SK-N-SH (cell line): ENCODE results near the gene LIMS2. TPM values are rescaled to one million over a fixed set of nuclear protein-coding genes. Genes with fewer than 3 reads are reported as not detected.

Experiments used
- CTCF ChIA-PET: fragments of 300-600, 350-600 bp; formaldehyde crosslinking; extraction: SDS; loops from one replicate; lab custom pipeline; 2021; lab: Yijun Ruan, JAX
- POLR2A ChIA-PET: fragments of 350-600 bp; sonication (Branson Sonifier 250); formaldehyde crosslinking; extraction: SDS; loops from one replicate; lab custom pipeline; 2020; ENCODE audit warnings: antibody characterized with exemption, inconsistent platforms; lab: Yijun Ruan, JAX
- DNase-seq: peaks from one replicate; pipeline ENCODE4 v3.0.0; 2012
- H2AFZ ChIP-seq: fragments of 200-600 bp; sonication (generic); 2 replicates; pipeline ENCODE4 v1.8.1; 2016; ENCODE audit warnings: antibody characterized with exemption, mild to moderate bottlenecking, low read depth
- H3F3A ChIP-seq: fragments of 200-600 bp; sonication (generic); replicated peaks from 2 replicates; pipeline ENCODE3; 2016; ENCODE audit warnings: antibody characterized with exemption, mild to moderate bottlenecking; ENCODE audit not compliant: insufficient read depth
- H3K27ac ChIP-seq, 2 experiments: fragments of 200-500 bp in 1 of 2; fragments of 200-600 bp in 1 of 2; sonication (Bioruptor generic) in 1 of 2; sonication (generic), shearing (Covaris generic) in 1 of 2; 2 replicates each; pipeline versions ENCODE4 v1.5.1 to v1.6.1; 2014 to 2016; ENCODE audit warnings: low read depth in 2 of 2, inconsistent platforms in 1 of 2, low read length in 1 of 2, mild to moderate bottlenecking in 1 of 2, mixed read lengths in 1 of 2
- H3K27me3 ChIP-seq: fragments of 200-600 bp; sonication (generic), shearing (Covaris generic); 2 replicates; pipeline ENCODE4 v1.6.1; 2016; ENCODE audit warnings: mixed run types; ENCODE audit not compliant: insufficient read depth
- H3K36me3 ChIP-seq, 2 experiments: fragments of 200-500 bp in 1 of 2; fragments of 200-600 bp in 1 of 2; sonication (Bioruptor generic) in 1 of 2; sonication (generic) in 1 of 2; replicated peaks in 1 of 2; 2 replicates each; pipeline versions ENCODE3 to v1.5.1; 2014 to 2016; ENCODE audit warnings: low read length in 1 of 2, mild to moderate bottlenecking in 1 of 2; ENCODE audit not compliant: insufficient read depth in 2 of 2, control insufficient read depth in 1 of 2
- H3K4me1 ChIP-seq, 2 experiments: fragments of 200-500 bp in 1 of 2; fragments of 200-600 bp in 1 of 2; sonication (Bioruptor generic) in 1 of 2; sonication (generic), shearing (Covaris generic) in 1 of 2; 2 replicates each; pipeline versions ENCODE4 v1.5.1 to v1.6.1; 2014 to 2016; ENCODE audit warnings: low read depth in 1 of 2, low read length in 1 of 2, mixed run types in 1 of 2; ENCODE audit not compliant: insufficient read depth in 2 of 2, control insufficient read depth in 1 of 2
- H3K4me2 ChIP-seq: fragments of 200-600 bp; sonication (generic), shearing (Covaris generic); 2 replicates; pipeline ENCODE4 v1.6.1; 2017; ENCODE audit warnings: mixed run types
- H3K4me3 ChIP-seq, 2 experiments: fragments of 200-500 bp in 1 of 2; fragments of 200-600 bp in 1 of 2; sonication (Bioruptor generic) in 1 of 2; sonication (generic), shearing (Covaris generic) in 1 of 2; 2 replicates each; pipeline versions ENCODE4 v1.5.1 to v1.8.1; 2014 to 2016; ENCODE audit warnings: low read depth in 2 of 2, inconsistent platforms in 1 of 2, low read length in 1 of 2, mild to moderate bottlenecking in 1 of 2, mixed read lengths in 1 of 2, moderate library complexity in 1 of 2
- H3K79me2 ChIP-seq: fragments of 200-600 bp; sonication (generic); 2 replicates; pipeline ENCODE4 v1.8.1; 2017; ENCODE audit warnings: mild to moderate bottlenecking; ENCODE audit not compliant: insufficient read depth
- H3K9ac ChIP-seq: fragments of 200-600 bp; sonication (generic); 2 replicates; pipeline ENCODE4 v1.6.1; 2017; ENCODE audit warnings: mixed run types
- H3K9me2 ChIP-seq: fragments of 200-600 bp; sonication (generic); 2 replicates; pipeline ENCODE4 v1.6.1; 2017; ENCODE audit warnings: mixed run types
- H3K9me3 ChIP-seq: fragments of 200-600 bp; sonication (generic); 2 replicates; pipeline ENCODE4 v1.6.1; 2017; ENCODE audit warnings: mixed run types, mild to moderate bottlenecking, moderate library complexity
- H4K20me1 ChIP-seq: fragments of 200-600 bp; sonication (generic); 2 replicates; pipeline ENCODE4 v1.6.1; 2017; ENCODE audit warnings: mild to moderate bottlenecking, mixed run types; ENCODE audit not compliant: insufficient read depth
- EP300 ChIP-seq, 2 experiments: IDR thresholded peaks; 2 replicates each; pipeline versions ENCODE4 v1.4.0 to v1.6.1; 2012; ENCODE audit warnings: borderline replicate concordance in 1 of 2, low read depth in 1 of 2, low read length in 1 of 2
- EZH2phosphoT487 ChIP-seq: fragments of 200-600 bp; sonication (generic); IDR thresholded peaks from 2 replicates; pipeline ENCODE4 v1.6.1; 2017; ENCODE audit warnings: low read depth, mixed run types, mild to moderate bottlenecking, antibody characterized with exemption, moderate library complexity, borderline replicate concordance
- FOXJ3 ChIP-seq: sonication (generic); formaldehyde crosslinking; IDR thresholded peaks from 2 replicates; pipeline ENCODE4 v1.5.1; 2020; ENCODE audit warnings: mild to moderate bottlenecking, missing genetic modification reagents
- FOXM1 ChIP-seq: IDR thresholded peaks from 2 replicates; pipeline ENCODE4 v1.4.0; 2012; ENCODE audit warnings: low read depth, mild to moderate bottlenecking
- GABPA ChIP-seq: IDR thresholded peaks from 2 replicates; pipeline ENCODE4 v1.4.0; 2012; ENCODE audit warnings: low read depth, mild to moderate bottlenecking
- MXI1 ChIP-seq: IDR thresholded peaks from 2 replicates; pipeline ENCODE4 v1.6.1; 2012; ENCODE audit warnings: mild to moderate bottlenecking, low read depth, low read length, improper control_type of control experiment
- RAD21 ChIP-seq: IDR thresholded peaks from 2 replicates; pipeline ENCODE4 v1.6.1; 2012; ENCODE audit warnings: mild to moderate bottlenecking, low read length
- RCOR1 ChIP-seq: fragments of 150-350 bp; IDR thresholded peaks from 2 replicates; pipeline ENCODE4 v1.6.1; 2017; ENCODE audit warnings: antibody characterized with exemption, low read length
- RFX5 ChIP-seq: IDR thresholded peaks from 2 replicates; pipeline ENCODE4 v1.6.1; 2012; ENCODE audit warnings: mild to moderate bottlenecking, improper control_type of control experiment, low read length
- RXRA ChIP-seq: IDR thresholded peaks from 2 replicates; pipeline ENCODE4 v1.4.0; 2012; ENCODE audit warnings: low read depth, mild to moderate bottlenecking, borderline replicate concordance
- SIN3A ChIP-seq: IDR thresholded peaks from 2 replicates; pipeline ENCODE4 v1.6.1; 2012; ENCODE audit warnings: low read depth, mild to moderate bottlenecking, low read length, moderate library complexity, borderline replicate concordance
- TAF1 ChIP-seq: IDR thresholded peaks from 2 replicates; pipeline ENCODE4 v1.6.1; 2012; ENCODE audit warnings: low read depth, mild to moderate bottlenecking, low read length, moderate library complexity, borderline replicate concordance
- TCF12 ChIP-seq: IDR thresholded peaks from 2 replicates; pipeline ENCODE4 v1.4.0; 2012
- TEAD4 ChIP-seq: IDR thresholded peaks from 2 replicates; pipeline ENCODE4 v1.4.0; 2012; ENCODE audit warnings: mild to moderate bottlenecking, borderline replicate concordance; ENCODE audit not compliant: insufficient read depth
- YY1 ChIP-seq: IDR thresholded peaks from 2 replicates; pipeline ENCODE4 v1.4.0; 2012; ENCODE audit warnings: low read depth, mild to moderate bottlenecking
- WGBS: methylation state at CpG from one replicate; pipeline ENCODE4 v1.1.6; 2017; ENCODE audit warnings: low lambda C conversion rate; 5-methylcytosine and 5-hydroxymethylcytosine counted together
- polyA plus RNA-seq, 3 experiments: library from polyadenylated mRNA; depleted of rRNA; stranded (reverse); fragments of >200 nt; gene quantifications; 2 replicates each; pipeline ENCODE4 v1.2.3, GENCODE V29; 2012
- TF ChIP-seq, protein P1 (sequence below): IDR thresholded peaks from 2 replicates; pipeline ENCODE4; 2012
- TF ChIP-seq, protein P2 (sequence below): fragments of 200-600 bp; sonication (generic); IDR thresholded peaks from 2 replicates; pipeline ENCODE4 v1.6.1; 2017; ENCODE audit warnings: antibody characterized with exemption, mild to moderate bottlenecking, moderate library complexity
- TF ChIP-seq, protein P3 (sequence below): IDR thresholded peaks from 2 replicates; pipeline ENCODE4 v1.4.0; 2012; ENCODE audit warnings: low read depth, borderline replicate concordance
- TF ChIP-seq, protein P4 (sequence below): IDR thresholded peaks from 2 replicates; pipeline ENCODE4 v1.4.0; 2012; ENCODE audit warnings: low read depth, borderline replicate concordance
- TF ChIP-seq, protein P5 (sequence below): IDR thresholded peaks from 2 replicates; pipeline ENCODE4 v1.6.1; 2012; ENCODE audit warnings: mild to moderate bottlenecking, low read depth, low read length, moderate library complexity

Gene LIMS2
- polyA plus RNA-seq, 1 of the 3 experiments (the other 2 are of a cell fraction) = 2.7 TPM

DNA sequence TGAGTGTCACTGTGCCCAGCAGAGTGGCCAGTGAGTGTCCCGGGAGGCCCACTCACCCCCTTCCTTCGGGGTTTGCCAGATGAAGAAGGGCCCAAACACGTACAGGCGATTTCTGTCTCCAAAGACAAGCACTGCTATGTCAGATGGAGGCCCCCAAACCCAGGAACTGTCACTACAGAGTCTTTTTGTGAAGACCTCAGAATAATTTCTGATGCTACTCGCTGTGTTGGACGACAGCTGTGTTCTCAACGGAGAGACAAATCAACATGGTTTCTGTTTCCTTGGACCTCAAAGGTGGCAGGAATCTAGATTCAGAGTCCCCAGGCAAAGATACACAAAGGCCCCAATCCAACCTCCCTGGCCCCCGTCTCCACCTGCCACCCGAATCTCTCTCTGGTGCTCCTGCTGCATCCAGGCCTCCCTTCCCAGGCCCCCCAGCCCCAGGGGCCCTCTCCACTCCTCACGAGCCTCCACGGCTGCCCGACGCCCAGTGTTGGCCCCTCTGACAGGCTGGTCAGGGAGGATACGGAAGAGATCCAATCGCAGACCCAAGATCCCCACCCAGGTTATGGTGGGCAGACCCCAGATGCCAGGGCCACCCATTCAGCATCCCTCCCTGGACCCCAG, 31.8 kb downstream of the LIMS2 start:
- no peaks in the 10 kb centered on the region for H3K79me2 ChIP-seq
- ChIA-PET CTCF (interaction anchor here (0.9 to 1.3 kb wide), 3 partner anchors 9 to 52 kb away, joined by 3 to 6 read pairs (median 3); no protein-coding TSS in a partner anchor), POLR2A (no interaction called here)
- H3K4me1 ChIP-seq = peaks cover 0 to 29% of the 10 kb centered on the region in 2 experiments; a peak in 1 of 4 replicates
- H3K9me2 ChIP-seq = no peaks in the 10 kb centered on the region
- H2AFZ ChIP-seq = no peak overlapping the region
- H4K20me1 ChIP-seq = no peaks in the 10 kb centered on the region
- TF ChIP-seq EZH2phosphoT487 (no peak), RXRA (no peak), EP300 (IDR thresholded peaks at IDR 0.05; ENCODE audit: borderline replicate concordance in 1 of 2, low read depth in 1 of 2, low read length in 1 of 2) (no peak), TCF12 (no peak), RFX5 (no peak), RAD21 (no peak), RCOR1 (no peak), MXI1 (no peak), YY1 (no peak), TEAD4 (no peak), SIN3A (no peak), FOXM1 (no peak), FOXJ3 (CRISPR knock-in tag) (no peak), GABPA (no peak), TAF1 (no peak)
- TF ChIP-seq, protein P1, sequence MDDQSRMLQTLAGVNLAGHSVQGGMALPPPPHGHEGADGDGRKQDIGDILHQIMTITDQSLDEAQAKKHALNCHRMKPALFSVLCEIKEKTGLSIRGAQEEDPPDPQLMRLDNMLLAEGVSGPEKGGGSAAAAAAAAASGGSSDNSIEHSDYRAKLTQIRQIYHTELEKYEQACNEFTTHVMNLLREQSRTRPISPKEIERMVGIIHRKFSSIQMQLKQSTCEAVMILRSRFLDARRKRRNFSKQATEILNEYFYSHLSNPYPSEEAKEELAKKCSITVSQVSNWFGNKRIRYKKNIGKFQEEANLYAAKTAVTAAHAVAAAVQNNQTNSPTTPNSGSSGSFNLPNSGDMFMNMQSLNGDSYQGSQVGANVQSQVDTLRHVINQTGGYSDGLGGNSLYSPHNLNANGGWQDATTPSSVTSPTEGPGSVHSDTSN = no peak
- TF ChIP-seq, protein P2, sequence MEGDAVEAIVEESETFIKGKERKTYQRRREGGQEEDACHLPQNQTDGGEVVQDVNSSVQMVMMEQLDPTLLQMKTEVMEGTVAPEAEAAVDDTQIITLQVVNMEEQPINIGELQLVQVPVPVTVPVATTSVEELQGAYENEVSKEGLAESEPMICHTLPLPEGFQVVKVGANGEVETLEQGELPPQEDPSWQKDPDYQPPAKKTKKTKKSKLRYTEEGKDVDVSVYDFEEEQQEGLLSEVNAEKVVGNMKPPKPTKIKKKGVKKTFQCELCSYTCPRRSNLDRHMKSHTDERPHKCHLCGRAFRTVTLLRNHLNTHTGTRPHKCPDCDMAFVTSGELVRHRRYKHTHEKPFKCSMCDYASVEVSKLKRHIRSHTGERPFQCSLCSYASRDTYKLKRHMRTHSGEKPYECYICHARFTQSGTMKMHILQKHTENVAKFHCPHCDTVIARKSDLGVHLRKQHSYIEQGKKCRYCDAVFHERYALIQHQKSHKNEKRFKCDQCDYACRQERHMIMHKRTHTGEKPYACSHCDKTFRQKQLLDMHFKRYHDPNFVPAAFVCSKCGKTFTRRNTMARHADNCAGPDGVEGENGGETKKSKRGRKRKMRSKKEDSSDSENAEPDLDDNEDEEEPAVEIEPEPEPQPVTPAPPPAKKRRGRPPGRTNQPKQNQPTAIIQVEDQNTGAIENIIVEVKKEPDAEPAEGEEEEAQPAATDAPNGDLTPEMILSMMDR = no peak
- TF ChIP-seq, protein P3, sequence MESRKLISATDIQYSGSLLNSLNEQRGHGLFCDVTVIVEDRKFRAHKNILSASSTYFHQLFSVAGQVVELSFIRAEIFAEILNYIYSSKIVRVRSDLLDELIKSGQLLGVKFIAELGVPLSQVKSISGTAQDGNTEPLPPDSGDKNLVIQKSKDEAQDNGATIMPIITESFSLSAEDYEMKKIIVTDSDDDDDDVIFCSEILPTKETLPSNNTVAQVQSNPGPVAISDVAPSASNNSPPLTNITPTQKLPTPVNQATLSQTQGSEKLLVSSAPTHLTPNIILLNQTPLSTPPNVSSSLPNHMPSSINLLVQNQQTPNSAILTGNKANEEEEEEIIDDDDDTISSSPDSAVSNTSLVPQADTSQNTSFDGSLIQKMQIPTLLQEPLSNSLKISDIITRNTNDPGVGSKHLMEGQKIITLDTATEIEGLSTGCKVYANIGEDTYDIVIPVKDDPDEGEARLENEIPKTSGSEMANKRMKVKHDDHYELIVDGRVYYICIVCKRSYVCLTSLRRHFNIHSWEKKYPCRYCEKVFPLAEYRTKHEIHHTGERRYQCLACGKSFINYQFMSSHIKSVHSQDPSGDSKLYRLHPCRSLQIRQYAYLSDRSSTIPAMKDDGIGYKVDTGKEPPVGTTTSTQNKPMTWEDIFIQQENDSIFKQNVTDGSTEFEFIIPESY = no peak
- TF ChIP-seq, protein P4, sequence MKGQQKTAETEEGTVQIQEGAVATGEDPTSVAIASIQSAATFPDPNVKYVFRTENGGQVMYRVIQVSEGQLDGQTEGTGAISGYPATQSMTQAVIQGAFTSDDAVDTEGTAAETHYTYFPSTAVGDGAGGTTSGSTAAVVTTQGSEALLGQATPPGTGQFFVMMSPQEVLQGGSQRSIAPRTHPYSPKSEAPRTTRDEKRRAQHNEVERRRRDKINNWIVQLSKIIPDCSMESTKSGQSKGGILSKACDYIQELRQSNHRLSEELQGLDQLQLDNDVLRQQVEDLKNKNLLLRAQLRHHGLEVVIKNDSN = no peak
- TF ChIP-seq, protein P5, sequence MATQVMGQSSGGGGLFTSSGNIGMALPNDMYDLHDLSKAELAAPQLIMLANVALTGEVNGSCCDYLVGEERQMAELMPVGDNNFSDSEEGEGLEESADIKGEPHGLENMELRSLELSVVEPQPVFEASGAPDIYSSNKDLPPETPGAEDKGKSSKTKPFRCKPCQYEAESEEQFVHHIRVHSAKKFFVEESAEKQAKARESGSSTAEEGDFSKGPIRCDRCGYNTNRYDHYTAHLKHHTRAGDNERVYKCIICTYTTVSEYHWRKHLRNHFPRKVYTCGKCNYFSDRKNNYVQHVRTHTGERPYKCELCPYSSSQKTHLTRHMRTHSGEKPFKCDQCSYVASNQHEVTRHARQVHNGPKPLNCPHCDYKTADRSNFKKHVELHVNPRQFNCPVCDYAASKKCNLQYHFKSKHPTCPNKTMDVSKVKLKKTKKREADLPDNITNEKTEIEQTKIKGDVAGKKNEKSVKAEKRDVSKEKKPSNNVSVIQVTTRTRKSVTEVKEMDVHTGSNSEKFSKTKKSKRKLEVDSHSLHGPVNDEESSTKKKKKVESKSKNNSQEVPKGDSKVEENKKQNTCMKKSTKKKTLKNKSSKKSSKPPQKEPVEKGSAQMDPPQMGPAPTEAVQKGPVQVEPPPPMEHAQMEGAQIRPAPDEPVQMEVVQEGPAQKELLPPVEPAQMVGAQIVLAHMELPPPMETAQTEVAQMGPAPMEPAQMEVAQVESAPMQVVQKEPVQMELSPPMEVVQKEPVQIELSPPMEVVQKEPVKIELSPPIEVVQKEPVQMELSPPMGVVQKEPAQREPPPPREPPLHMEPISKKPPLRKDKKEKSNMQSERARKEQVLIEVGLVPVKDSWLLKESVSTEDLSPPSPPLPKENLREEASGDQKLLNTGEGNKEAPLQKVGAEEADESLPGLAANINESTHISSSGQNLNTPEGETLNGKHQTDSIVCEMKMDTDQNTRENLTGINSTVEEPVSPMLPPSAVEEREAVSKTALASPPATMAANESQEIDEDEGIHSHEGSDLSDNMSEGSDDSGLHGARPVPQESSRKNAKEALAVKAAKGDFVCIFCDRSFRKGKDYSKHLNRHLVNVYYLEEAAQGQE = no peak
- TF ChIP-seq, all 33 proteins: peak for 0
- Histone ChIP-seq H3K4me3 (no peak overlapping the region), H3F3A (no peaks in the 10 kb centered on the region), H3K27ac (peak overlapping the region in 1 of 2 experiments; percentile 39; a peak in 1 of 4 replicates), H3K9ac (no peak overlapping the region), H3K36me3 (no peaks in the 10 kb centered on the region), H3K9me3 (no peaks in the 10 kb centered on the region), H3K4me2 (no peak overlapping the region), H3K27me3 (no peaks in the 10 kb centered on the region)
- DNase-seq = no peak
- WGBS = 96% methylated on average over 11 of the region's 15 CpGs
